Duodenal mucosa (tissue), 2 donors: ENCODE data around the gene TENT5A.
A peak's percentile ranks its signal among the peaks of the same experiment; 100 is the strongest.

Source experiments
- H3K27ac ChIP-seq: one replicate; pipeline ENCODE4 v1.7.0; 2013; ENCODE audit warnings: low read depth, low read length
- H3K27me3 ChIP-seq, 2 donors: one replicate each; pipeline ENCODE4 v1.7.0; 2013; ENCODE audit warnings: low read length in 2 of 2, control low read depth in 1 of 2; ENCODE audit not compliant: insufficient read depth in 2 of 2, control insufficient read depth in 1 of 2
- H3K36me3 ChIP-seq, 2 donors: one replicate each; pipeline ENCODE4 v1.7.0; 2013; ENCODE audit warnings: low read length in 2 of 2, control low read depth in 1 of 2; ENCODE audit not compliant: insufficient read depth in 2 of 2, control insufficient read depth in 1 of 2
- H3K4me1 ChIP-seq, 2 donors: one replicate each; pipeline ENCODE4 v1.7.0; 2013; ENCODE audit warnings: low read length in 2 of 2, control low read depth in 1 of 2; ENCODE audit not compliant: insufficient read depth in 2 of 2, control insufficient read depth in 1 of 2
- H3K4me3 ChIP-seq, 2 donors: one replicate each; pipeline ENCODE4 v1.7.0; 2013; ENCODE audit warnings: low read length in 2 of 2, low read depth in 1 of 2
- H3K9ac ChIP-seq, 2 donors: one replicate each; pipeline ENCODE4 v1.7.0; 2013; ENCODE audit warnings: low read length in 2 of 2, low read depth in 1 of 2
- H3K9me3 ChIP-seq, 2 donors: one replicate each; pipeline ENCODE4 v1.7.0; 2013; ENCODE audit warnings: low read length in 2 of 2, control low read depth in 1 of 2; ENCODE audit not compliant: control insufficient read depth in 1 of 2

Gene TENT5A

DNA sequence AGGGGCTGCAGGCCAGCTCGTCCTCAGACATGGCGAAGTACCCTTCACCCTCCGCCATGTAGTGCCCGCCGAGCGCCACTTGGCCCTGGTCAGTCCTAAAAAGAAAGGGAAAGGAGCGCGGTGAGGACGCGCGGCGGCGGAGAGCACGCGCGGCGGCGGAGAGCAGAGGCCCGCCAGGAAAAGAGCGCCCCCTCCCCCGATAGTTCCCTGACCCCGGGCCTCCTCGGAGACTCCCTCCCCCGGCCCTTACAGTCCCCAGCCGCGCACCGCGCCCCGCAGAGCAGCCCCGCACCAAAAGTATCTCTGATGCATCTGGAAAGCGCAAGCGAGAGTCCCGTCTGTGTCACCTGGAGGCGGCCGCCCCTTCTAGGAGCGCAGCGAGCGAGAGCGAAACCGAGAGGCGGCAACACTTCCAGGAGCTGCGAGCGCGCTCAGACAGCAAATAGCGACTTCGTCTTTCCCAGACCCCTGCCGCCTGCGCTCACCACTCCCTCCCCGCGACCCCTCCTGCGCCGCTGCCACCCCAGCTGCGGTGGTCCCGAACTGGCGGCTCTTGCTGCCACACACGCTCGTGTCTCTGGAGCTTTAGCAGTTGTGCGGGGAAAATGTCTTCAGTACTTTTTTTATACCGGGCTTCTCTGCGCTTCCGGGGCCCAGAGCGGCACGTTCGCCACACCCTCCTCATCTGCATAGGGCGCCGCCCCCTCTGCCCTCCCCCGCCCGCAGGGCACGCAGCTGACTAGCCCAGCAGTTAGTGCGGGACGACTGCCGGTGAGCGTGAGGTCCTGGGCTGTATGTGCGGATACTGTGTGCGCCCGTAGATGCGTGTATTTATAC, at the start of gene TENT5A:
TENT5A (minus strand) TSS at position 598 of the 837 bp plus-strand sequence; CDS start at position 58, 540 bp downstream.
- Histone ChIP-seq H3K27ac (peak within 1 kb of the TSS; percentile 95), H3K4me1 (peaks cover 8 to 21% of the 10 kb centered on the region in 2 donors), H3K27me3 (no peaks in the 10 kb centered on the region), H3K4me3 (peak within 1 kb of the TSS; percentile 81 to 95), H3K36me3 (peaks cover 0 to 5% of the 10 kb centered on the region in 2 donors), H3K9me3 (no peaks in the 10 kb centered on the region), H3K9ac (peak within 1 kb of the TSS; percentile 81 to 91)

GRCh38 chr6:81801489-81801888, 49.0 kb upstream of the TENT5A start:
- Histone ChIP-seq H3K9me3 (no peaks in the 10 kb centered on the region), H3K36me3 (no peaks in the 10 kb centered on the region), H3K9ac (no peak overlapping the region), H3K27me3 (no peaks in the 10 kb centered on the region), H3K27ac (no peak overlapping the region), H3K4me3 (no peak overlapping the region), H3K4me1 (no peaks in the 10 kb centered on the region)

- no peak overlapping the region for H3K4me3 ChIP-seq
- no peaks in the 10 kb centered on the region for H3K27me3 ChIP-seq
- no peak overlapping the region for H3K9ac ChIP-seq
- no peaks in the 10 kb centered on the region for H3K36me3 ChIP-seq
- peaks cover 0 to 2% of the 10 kb centered on the region in 2 donors for H3K9me3 ChIP-seq
- no peaks in the 10 kb centered on the region for H3K4me1 ChIP-seq
- H3K27ac ChIP-seq: no peak overlapping the region
Measured at GRCh38 chr6:81800666-81801065, 48.2 kb upstream of the TENT5A start.

- no peaks in the 10 kb centered on the region for H3K36me3 ChIP-seq
- H3K9ac ChIP-seq: no peak overlapping the region
- no peak overlapping the region for H3K27ac ChIP-seq
- no peak overlapping the region for H3K4me3 ChIP-seq
- no peaks in the 10 kb centered on the region for H3K4me1 ChIP-seq
- no peaks in the 10 kb centered on the region for H3K27me3 ChIP-seq
- peaks cover 0 to 3% of the 10 kb centered on the region in 2 donors for H3K9me3 ChIP-seq
Measured at GRCh38 chr6:81799323-81799722, 46.8 kb upstream of the TENT5A start.

GRCh38 chr6:81797591-81797990, 45.1 kb upstream of the TENT5A start:
- Histone ChIP-seq H3K4me3 (no peak overlapping the region), H3K27me3 (no peaks in the 10 kb centered on the region), H3K9ac (no peak overlapping the region)

GRCh38 chr6:81795890-81796289, 43.4 kb upstream of the TENT5A start:
- Histone ChIP-seq H3K27ac (no peak overlapping the region), H3K36me3 (no peaks in the 10 kb centered on the region), H3K9me3 (peaks cover 0 to 3% of the 10 kb centered on the region in 2 donors), H3K27me3 (no peaks in the 10 kb centered on the region), H3K4me1 (no peaks in the 10 kb centered on the region), H3K9ac (no peak overlapping the region), H3K4me3 (no peak overlapping the region)

More at GRCh38 chr6:81797591-81797990, 45.1 kb upstream of the TENT5A start:
- Histone ChIP-seq H3K4me1 (no peaks in the 10 kb centered on the region), H3K36me3 (no peaks in the 10 kb centered on the region), H3K9me3 (peaks cover 0 to 3% of the 10 kb centered on the region in 2 donors), H3K27ac (no peak overlapping the region)

DNA sequence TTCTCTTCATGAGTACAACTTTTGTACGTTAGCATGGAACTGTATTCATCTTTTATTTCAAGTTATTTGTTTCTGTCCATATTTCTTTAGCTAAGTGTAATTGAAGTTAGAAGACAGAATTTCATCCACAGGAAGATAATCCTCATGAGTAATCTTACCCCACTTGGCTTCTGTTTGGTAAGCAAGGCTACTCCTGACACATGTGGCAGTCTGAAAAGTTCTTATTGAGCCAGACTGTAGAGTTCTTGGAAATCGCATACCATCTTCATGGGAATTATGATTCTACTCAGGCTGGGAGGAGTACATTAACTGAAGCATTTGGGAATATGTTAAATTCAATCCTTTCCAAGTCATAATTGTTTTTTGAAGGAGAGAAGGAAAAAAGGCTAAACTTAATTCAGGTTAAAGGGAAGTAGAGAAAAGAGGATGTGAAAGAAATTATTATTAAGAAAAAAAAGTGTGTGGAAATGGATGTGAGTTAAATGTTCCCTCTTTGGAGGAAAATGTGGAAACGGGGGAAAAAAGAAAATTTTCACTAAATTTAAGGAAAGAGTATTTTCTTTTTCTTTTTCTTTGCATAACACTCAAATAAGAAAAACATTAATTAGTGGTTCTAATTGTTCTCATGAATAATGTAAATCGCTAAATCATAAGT, 41.5 kb upstream of the TENT5A start:
- H3K9ac ChIP-seq: no peak overlapping the region
- no peak overlapping the region for H3K4me3 ChIP-seq
- no peaks in the 10 kb centered on the region for H3K4me1 ChIP-seq
- H3K27ac ChIP-seq: no peak overlapping the region
- no peaks in the 10 kb centered on the region for H3K36me3 ChIP-seq
- H3K27me3 ChIP-seq: no peaks in the 10 kb centered on the region
- H3K9me3 ChIP-seq: peaks cover 0 to 3% of the 10 kb centered on the region in 2 donors

GRCh38 chr6:81792826-81793225, 40.3 kb upstream of the TENT5A start:
- Histone ChIP-seq H3K27ac (no peak overlapping the region), H3K4me1 (peaks cover 0 to 1% of the 10 kb centered on the region in 2 donors), H3K9ac (no peak overlapping the region), H3K27me3 (no peaks in the 10 kb centered on the region), H3K36me3 (no peaks in the 10 kb centered on the region), H3K4me3 (no peak overlapping the region), H3K9me3 (peaks cover 0 to 3% of the 10 kb centered on the region in 2 donors)

DNA sequence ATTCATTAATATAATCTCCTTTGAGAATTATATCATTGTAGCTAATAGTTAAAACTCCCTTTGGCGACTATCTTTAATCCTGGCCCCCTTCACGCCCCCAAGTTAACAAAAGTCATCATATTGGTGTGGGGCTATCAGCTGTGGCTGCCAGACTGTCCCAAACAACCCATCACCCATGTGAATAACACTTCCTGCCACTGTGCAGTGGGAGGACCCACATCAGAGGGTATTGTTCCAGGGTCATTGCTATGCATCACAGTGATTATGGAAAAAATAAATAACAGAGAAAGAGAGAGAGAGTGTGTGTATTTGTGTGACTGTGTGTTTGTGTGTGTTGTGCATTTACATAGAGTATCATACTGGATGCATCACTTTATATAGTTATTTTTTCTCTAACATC, 39.3 kb upstream of the TENT5A start:
- Histone ChIP-seq H3K9ac (no peak overlapping the region), H3K36me3 (no peaks in the 10 kb centered on the region), H3K4me3 (no peak overlapping the region), H3K9me3 (peaks cover 0 to 3% of the 10 kb centered on the region in 2 donors), H3K27me3 (no peaks in the 10 kb centered on the region), H3K4me1 (peaks cover 3 to 10% of the 10 kb centered on the region in 2 donors), H3K27ac (no peak overlapping the region)

DNA sequence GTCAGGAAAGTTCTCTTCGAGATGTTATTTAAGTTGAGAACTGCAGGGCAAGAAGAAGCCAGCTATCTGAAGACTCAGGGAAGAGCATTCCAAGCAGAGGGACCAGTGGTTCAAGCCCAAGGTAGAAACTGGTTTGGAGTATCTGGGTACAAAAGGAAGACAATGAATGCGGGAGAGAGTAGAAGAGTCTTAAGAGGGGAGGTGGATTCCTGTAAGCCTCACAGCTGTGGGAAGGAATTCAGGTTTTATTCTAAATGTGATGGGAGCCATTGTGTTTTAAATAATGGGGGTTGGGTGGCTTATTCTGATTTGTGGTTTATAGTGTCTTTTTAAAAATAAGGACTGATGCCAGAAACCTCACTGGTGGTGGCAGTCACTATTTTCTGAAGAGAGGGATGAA, 37.6 kb upstream of the TENT5A start:
- H3K9ac ChIP-seq: no peak overlapping the region
- H3K27ac ChIP-seq: no peak overlapping the region
- H3K4me1 ChIP-seq: peaks cover 3 to 10% of the 10 kb centered on the region in 2 donors
- H3K9me3 ChIP-seq: no peaks in the 10 kb centered on the region
- no peaks in the 10 kb centered on the region for H3K36me3 ChIP-seq
- no peaks in the 10 kb centered on the region for H3K27me3 ChIP-seq
- no peak overlapping the region for H3K4me3 ChIP-seq
